ENCODE data around the gene SMC3.
A peak's percentile ranks its signal among the peaks of the same experiment; 100 is the strongest.

The SMC3 gene

DNA sequence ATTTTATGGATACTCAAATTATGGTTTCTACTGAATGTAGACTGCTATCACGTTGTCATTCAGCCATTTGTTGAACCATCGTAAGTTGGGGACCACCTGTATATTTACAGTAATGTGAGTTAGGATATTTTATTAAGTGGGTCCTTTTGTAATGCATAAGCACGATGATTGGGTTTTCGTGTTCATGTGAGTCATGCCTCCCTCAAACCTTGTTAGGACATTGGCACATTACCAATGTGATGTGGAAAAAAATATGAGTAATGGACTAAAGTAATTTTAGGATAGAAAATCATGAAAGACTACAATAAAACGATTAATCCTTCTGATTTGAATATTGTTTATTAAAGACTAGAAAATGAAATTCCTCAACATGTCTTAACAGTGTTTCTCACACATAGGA is 8.7 kb downstream of the SMC3 start:
- no peak for DNase-seq
- H3K9me3 Mint-ChIP-seq: no peaks in the 10 kb centered on the region
- TF ChIP-seq, protein P1, sequence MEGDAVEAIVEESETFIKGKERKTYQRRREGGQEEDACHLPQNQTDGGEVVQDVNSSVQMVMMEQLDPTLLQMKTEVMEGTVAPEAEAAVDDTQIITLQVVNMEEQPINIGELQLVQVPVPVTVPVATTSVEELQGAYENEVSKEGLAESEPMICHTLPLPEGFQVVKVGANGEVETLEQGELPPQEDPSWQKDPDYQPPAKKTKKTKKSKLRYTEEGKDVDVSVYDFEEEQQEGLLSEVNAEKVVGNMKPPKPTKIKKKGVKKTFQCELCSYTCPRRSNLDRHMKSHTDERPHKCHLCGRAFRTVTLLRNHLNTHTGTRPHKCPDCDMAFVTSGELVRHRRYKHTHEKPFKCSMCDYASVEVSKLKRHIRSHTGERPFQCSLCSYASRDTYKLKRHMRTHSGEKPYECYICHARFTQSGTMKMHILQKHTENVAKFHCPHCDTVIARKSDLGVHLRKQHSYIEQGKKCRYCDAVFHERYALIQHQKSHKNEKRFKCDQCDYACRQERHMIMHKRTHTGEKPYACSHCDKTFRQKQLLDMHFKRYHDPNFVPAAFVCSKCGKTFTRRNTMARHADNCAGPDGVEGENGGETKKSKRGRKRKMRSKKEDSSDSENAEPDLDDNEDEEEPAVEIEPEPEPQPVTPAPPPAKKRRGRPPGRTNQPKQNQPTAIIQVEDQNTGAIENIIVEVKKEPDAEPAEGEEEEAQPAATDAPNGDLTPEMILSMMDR (IDR thresholded peaks at IDR 0.05): no peak
- peaks cover 52% of the 10 kb centered on the region for H3K36me3 Mint-ChIP-seq (ENCODE audit: low read depth)
- no peak overlapping the region for H3K27ac Mint-ChIP-seq
- H3K4me1 Mint-ChIP-seq: peaks cover 11% of the 10 kb centered on the region
- no peaks in the 10 kb centered on the region for H3K27me3 Mint-ChIP-seq (ENCODE audit: low read depth, poor library complexity)
- no peak overlapping the region for H3K4me3 Mint-ChIP-seq

DNA sequence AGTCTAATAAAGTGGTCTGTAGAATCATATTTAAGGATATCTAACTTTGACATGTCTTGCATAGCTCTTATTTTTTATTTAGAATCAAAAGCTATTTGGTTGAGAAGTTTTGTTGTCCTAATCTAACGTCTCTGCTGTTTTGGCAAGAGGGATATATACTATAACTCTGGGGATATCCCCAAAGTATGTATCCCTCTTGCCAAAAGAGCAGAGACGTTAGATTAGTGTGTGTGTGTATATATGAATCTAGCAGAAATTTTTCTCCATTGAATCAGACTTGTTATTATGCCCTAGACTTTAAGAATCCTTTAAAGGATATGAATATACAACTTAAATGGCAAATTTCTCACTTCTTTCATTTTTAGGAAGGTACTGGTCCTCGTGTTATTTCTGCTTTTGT is 9.6 kb downstream of the SMC3 start:
- DNase-seq: no peak
- Mint-ChIP-seq H3K27ac (no peak overlapping the region), H3K4me1 (peaks cover 9% of the 10 kb centered on the region)

DNA sequence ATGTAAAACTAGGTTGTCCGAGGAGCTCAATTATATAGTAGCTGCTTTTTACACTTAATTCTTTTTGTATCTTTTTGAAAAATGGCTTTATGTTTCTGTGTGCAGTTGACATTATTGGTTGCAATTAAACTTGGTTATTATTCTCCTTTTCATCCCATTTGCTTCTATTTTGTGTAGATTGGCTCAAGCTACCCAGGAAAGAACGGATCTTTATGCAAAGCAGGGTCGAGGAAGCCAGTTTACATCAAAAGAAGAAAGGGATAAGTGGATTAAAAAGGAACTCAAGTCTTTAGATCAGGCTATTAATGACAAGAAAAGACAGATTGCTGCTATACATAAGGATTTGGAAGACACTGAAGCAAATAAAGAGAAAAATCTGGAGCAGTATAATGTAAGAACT is 16.5 kb downstream of the SMC3 start:
- TF ChIP-seq, protein P1 (IDR thresholded peaks at IDR 0.05): no peak
- no peak overlapping the region for H3K27ac Mint-ChIP-seq
- H3K27me3 Mint-ChIP-seq (ENCODE audit: low read depth, poor library complexity): no peaks in the 10 kb centered on the region
- no peaks in the 10 kb centered on the region for H3K4me1 Mint-ChIP-seq
- DNase-seq: no peak
- peaks cover 92% of the 10 kb centered on the region for H3K36me3 Mint-ChIP-seq (ENCODE audit: low read depth)
- no peaks in the 10 kb centered on the region for H3K9me3 Mint-ChIP-seq
- no peak overlapping the region for H3K4me3 Mint-ChIP-seq

More for the DNA sequence above, 9.6 kb downstream of the SMC3 start:
- no peak overlapping the region for H3K4me3 Mint-ChIP-seq
- peaks cover 57% of the 10 kb centered on the region for H3K36me3 Mint-ChIP-seq (ENCODE audit: low read depth)
- no peaks in the 10 kb centered on the region for H3K9me3 Mint-ChIP-seq
- no peaks in the 10 kb centered on the region for H3K27me3 Mint-ChIP-seq (ENCODE audit: low read depth, poor library complexity)
- TF ChIP-seq, protein P1 (IDR thresholded peaks at IDR 0.05): no peak

DNA sequence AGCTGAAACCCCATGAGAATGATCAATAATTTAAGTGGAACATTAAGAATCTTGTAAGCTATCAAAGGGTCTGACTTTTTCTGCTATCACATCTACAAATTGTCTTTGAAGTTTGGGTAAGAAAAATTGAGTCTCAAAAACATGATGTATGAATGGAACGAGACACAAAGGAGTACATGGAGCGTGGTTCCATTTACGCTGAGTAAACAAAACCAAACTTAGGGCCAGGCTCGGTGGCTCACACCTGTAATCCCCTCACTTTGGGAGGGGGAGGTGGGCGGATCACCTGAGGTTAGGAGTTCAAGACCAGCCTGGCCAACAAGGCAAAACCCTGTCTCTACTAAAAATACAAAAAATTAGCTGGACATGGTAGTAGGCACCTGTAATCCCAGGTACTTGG is 24.3 kb downstream of the SMC3 start:
- no peaks in the 10 kb centered on the region for H3K9me3 Mint-ChIP-seq
- no peak overlapping the region for H3K4me3 Mint-ChIP-seq
- no peak for DNase-seq
- no peaks in the 10 kb centered on the region for H3K27me3 Mint-ChIP-seq (ENCODE audit: low read depth, poor library complexity)
- H3K4me1 Mint-ChIP-seq: no peaks in the 10 kb centered on the region
- H3K36me3 Mint-ChIP-seq (ENCODE audit: low read depth): peaks cover 82% of the 10 kb centered on the region
- TF ChIP-seq, protein P1 (IDR thresholded peaks at IDR 0.05): no peak
- H3K27ac Mint-ChIP-seq: no peak overlapping the region

DNA sequence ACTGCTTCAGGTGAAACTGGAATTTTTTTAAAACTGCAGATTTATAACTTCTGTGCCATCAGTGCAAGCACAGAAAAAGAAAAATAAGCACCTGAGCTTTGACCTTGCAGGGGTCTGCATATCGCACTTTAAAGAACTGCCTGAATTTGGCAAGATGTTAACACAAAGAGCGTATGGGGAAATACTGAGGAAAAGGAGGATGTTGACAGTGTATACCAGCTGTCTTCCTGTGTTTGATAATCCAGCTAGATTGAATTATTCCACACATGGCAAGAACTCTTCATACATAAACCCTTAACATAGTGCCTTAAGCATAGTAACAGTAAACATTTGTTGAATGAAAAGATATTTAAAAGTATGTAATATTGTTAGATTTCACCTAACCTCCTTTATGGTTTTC is 30.0 kb downstream of the SMC3 start:
- Mint-ChIP-seq H3K27me3 (ENCODE audit: low read depth, poor library complexity) (no peaks in the 10 kb centered on the region), H3K36me3 (ENCODE audit: low read depth) (peaks cover 68% of the 10 kb centered on the region), H3K4me1 (no peaks in the 10 kb centered on the region), H3K9me3 (no peaks in the 10 kb centered on the region), H3K4me3 (no peak overlapping the region), H3K27ac (no peak overlapping the region)
- TF ChIP-seq, protein P1 (IDR thresholded peaks at IDR 0.05): no peak
- no peak for DNase-seq

DNA sequence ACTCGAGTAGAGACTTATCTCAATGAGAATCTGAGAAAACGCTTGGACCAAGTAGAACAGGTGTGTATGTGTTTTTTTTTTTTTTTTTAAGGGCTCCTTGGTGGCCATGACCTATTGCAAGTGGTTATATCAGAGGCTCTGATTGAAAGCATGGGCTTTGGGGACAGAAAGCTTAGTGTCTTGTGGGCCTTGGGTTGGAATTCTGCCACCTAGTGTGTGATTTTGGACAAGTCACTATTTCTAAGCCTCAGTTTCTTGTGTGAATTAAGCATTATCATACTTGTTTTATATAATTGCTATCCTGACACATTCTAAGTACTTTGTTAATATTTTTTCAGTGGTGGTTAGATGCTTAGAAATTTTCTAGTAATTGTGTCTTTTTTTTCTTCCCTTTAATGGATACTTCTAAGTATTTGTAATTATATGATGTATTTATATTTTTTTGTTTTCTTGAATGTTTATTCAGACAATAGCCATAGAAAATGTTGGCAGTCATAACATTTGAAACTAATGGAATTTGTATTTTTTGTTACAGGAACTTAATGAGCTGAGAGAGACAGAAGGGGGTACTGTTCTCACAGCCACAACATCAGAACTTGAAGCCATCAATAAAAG is 33.1 kb downstream of the SMC3 start:
- Mint-ChIP-seq H3K4me3 (no peak overlapping the region), H3K9me3 (no peaks in the 10 kb centered on the region), H3K36me3 (ENCODE audit: low read depth) (peaks cover 69% of the 10 kb centered on the region), H3K27ac (no peak overlapping the region), H3K27me3 (ENCODE audit: low read depth, poor library complexity) (no peaks in the 10 kb centered on the region), H3K4me1 (no peaks in the 10 kb centered on the region)
- TF ChIP-seq, protein P1 (IDR thresholded peaks at IDR 0.05): peak; percentile 65
- peak; percentile 23 for DNase-seq

All from nephron progenitor cell (in vitro differentiated cells).